Stimulated activated CD4-positive, alpha-beta T cell treated with anti-CD3 and anti-CD28 coated beads, Interleukin-1b, Interleukin-23, amount 100 ng/mL, for 48 hours (primary cell): ENCODE data around the gene CHCT1.

Source experiments
- DNase-seq: peaks from one replicate; pipeline ENCODE4 v3.0.0-alpha.2; 2020

The CHCT1 gene

DNA sequence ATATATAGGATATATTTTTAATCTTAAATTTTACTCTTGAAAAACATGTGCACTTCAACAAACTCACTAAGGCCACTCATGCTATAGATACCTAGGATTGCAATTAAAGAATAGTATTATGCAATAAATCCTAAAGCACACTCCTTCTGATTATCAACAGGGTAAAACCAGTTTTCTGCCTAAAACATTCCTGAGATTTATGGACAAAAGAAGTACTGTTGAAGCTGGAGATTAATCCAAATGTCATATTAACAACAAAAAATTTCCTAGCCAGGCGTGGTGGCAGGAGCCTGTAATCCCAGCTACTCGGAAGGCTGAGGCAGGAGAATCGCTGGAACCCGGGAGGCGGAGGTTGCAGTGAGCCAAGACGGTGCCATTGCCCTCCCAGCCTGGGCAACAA is 21.4 kb downstream of the CHCT1 start:
- no peak for DNase-seq

DNA sequence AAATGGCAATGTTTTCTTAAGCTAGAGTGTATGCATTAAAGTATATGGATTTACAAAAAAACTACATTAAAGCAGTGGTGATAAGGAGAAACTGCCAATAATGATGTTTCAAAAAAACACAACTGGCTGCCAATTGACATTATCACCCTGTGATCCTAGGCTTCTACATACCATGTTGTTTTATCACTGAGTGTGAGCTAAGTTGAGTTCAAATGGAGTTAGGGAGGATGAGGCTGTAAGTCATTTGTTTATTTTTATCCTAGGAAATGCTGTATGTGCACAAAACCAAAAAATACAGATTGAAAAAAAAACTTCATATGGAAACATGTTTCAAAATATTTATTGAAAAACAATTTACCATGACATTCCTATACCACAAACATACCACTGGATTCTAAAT is 22.9 kb downstream of the CHCT1 start:
- DNase-seq = no peak

DNA sequence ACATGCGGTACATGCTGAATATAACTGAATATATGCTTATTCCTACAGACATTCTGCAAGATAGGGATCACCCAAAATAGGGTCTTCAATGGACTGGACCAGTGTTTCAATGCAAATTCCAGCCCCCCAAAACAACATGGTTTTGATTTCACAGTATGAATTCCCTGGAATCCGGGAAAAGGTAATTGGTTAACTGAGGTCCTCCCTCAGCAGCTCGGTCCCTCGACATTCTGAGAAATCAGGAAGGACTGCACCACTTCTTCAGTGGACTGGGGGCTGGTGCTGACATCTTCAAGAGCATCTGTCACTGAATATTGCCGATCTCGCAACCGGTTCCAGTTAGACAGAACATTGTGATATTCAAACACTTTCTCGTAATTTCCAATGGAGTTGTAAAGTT is 25.1 kb downstream of the CHCT1 start:
- DNase-seq = no peak

DNA sequence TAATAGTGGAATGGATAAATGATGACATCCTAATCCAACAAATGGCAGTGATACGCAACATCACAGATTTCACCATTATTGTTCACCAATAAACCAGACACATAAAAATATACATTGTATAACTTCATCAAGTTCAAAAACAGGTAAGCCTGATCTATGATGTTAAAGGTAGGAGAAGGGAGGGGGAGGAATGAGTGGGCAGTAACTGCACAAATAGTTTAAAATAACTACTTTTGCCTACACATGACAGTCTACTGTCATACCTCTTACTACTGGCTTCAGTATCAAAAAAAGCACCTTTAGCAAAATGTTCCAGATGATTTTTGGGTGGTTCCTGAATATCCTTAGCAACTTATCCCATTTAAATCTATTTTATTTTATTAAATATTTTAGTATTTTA is 28.8 kb downstream of the CHCT1 start:
- no peak for DNase-seq

DNA sequence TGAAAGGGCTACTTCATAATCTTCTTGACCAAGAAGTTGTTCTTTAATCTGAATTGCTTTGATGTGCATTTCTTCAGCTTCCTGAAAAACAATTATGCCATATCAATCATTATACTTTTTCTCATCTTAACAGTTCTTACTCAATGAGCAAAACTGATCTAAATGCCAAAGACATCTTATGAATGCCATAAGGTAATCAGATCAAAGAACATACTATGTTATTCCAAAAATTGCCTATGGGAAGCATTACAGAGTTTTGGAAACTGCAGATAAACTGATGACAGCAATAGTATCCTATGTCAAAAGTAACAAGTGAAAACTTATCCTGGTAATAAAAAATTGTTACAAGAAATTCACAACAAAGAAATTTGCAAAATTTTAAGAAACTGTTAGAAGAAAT is 29.7 kb downstream of the CHCT1 start:
- no peak for DNase-seq

DNA sequence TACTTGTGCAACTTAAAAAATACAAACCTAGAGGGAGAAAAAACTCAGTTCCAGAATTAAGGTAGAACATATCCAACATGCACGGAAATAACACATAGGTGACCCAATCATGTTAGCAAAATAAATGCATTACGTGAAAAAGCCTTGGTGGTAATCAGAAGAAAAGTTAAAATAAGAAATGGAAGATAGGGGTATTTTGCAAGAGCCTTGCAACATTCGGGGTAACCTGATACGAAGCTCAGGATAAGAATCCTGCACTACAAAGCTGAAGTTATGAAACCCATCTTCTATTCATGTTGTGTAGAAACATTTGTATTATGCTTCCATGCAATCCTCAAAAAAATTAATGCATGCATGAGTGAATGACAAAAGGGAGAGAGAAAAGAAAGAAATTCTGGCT is 33.1 kb downstream of the CHCT1 start:
- no peak for DNase-seq

DNA sequence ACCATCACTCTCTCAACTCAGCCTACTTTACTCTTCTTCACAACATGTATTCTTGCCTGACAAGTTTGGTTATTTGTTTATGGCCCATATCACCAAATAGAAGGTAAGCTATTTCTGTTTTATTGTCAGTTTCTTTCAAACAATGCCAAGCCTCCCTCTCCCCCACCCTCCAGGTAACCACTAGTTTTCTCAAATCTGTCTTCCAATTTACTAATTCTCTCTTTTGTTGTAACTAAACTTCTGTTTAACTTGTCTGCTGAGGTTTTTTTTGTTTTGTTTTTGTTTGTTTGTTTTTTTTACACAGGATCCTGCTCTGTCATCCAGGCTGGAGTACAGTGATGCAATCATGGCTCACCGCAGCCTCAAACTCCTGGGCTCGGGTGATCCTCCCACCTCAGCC is 34.9 kb downstream of the CHCT1 start:
- DNase-seq = no peak

DNA sequence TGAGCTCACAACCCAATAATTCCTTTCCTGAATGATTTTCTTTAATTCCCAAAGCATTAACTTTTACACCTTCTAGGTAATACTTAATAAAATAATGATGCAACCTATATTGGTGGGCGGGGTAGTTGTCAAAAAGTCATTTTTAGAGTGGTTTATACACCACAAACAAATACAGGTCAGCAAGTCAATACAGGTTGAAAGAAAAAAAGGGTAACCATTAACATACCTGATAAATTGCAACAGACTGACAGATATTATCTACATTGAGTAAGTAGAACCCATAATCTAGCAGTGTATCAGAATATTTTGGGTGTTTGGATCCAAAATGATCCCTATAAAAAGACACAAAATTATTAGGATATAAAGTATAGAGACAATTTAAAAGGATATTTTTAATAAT is 39.3 kb downstream of the CHCT1 start:
- no peak for DNase-seq

DNA sequence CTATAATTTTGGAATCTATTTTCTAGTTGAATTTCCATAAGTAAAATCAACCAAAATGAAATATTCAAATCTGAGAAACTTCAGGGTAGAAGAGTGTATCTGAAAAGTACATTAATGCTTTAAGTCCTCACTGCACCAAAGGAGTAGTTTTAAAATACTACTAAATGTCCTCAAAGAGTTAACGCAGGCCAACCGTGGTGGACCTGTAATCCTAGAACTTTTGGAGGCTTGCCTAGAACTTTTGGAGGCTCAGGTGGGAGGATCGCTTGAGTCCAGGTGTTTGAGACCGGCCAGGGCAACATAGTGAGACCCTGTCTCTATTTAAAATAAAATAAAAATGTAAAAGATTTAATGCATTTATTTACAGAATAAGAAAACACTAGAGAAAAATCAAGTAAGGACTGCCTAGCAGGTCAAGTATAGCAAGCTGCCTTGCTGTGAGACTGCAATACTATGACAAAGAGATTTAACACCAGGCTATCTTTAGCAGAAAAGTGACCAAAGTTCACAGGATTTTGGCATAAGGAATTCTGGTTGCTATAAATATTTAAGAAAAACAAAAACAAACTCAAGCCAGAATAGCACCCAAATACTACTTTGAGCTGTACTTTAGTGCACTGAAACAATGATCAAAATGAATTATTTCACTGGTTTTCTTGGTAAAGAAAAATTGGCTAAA is 41.0 kb downstream of the CHCT1 start:
- DNase-seq = no peak

DNA sequence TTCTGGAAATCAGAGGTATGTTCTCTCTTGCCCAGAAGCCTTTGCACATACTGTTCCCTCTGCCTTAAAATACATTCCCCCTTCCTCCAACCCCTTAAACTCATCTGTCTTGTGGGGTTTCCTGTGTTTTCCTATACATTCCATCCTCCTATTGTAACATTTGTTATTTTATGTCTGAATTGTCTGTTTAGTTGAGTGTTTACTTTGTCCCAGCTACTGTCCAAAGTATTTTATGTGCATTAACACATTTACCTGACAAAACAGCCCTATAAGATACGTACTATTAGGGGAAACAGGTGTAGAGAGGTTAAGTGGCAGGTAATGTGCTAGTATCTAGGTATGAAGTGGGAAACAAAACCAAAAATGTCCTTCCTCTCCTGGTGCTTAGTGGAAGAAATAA is 42.1 kb downstream of the CHCT1 start:
- DNase-seq = no peak

DNA sequence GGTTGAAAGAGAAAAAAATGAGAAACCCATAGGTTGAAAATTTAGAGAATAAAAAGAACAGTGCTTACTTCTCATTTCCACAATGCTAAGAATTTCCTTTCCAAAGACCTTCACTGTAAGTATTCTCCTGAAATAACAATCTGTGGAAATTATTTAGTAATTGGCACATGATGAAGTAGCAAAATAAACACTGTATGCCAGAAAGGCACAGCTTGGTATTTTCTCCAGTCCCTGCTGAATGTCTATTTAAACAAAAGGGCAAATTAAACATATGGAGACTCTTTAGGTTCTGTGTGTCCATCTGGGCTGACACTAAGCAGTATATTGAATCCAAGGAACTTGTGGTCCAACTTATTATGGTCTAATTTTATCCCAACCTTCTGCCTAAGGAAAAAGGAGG is 46.1 kb downstream of the CHCT1 start:
- DNase-seq = no peak

DNA sequence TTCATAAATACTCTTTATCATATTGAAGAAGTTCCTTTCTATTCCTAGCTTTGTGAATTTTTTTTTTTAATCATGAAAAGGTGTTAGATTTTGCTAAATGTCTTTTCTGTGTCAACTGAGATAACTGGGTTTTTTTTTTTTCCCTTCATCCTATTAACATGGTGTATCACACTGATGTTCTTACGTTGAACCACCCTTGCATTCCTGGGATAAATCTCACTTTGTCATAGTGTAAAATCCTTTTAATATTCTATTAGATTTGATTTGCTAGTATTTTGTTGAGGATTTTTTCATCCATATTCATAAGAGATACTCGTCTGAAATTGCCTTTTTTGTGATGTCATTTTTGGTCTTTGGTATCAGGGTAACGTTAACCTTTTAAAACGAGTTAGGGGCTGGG is 49.2 kb downstream of the CHCT1 start:
- no peak for DNase-seq

DNA sequence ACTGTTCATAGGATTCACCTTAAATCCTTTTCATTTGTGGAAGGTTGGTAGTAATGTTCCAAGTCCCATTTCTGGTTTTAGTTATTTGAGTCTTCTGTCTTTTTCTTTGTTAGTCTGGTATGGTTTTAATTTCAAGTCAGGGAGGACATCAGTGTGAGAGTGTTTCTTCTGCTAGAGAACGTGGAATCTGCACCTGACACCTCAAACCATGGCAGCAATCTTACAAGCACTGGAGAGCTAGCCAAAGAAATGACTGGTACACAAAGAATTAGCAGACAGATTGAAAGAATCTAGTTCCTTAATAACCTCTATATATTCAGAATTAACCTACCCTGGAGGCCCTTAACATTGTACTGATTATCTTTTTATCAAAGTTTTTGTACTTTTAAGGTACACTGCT is 50.2 kb downstream of the CHCT1 start:
- DNase-seq = no peak

DNA sequence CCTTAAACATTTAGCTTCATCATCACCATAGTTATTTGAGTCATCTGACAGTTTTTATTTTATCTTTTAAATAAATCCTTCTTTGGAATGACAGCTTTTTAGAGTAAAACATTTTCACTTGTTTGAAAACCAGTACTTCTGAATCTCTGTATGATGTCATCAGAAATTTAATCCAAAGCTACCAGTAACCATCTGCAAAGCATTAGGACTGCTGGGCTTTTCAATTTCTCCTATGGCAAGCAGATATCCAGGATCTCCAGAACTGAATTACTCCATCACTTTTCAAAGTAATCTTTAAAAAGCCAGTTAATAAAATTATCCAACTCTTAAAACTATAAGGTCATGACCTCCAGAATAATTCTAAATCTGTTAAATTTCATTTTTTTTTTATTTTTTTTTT is 51.5 kb downstream of the CHCT1 start:
- DNase-seq = no peak
